A673 (cell line): ENCODE data around the gene EGFR.

Experiments used
- EZH2 ChIP-seq: fragments of 200-600 bp; sonication (generic); IDR thresholded peaks from 2 replicates; pipeline ENCODE4 v1.6.1; 2017; ENCODE audit warnings: borderline replicate concordance, low read depth, mild to moderate bottlenecking, mixed read lengths, antibody characterized with exemption, low read length; ENCODE audit not compliant: poor library complexity, severe bottlenecking
- TF ChIP-seq, protein P1 (sequence below): fragments of 300-800, 200-600 bp; sonication (generic); conservative IDR thresholded peaks from 2 replicates; pipeline ENCODE4 v1.5.1; 2017; ENCODE audit warnings: low read depth, mild to moderate bottlenecking, antibody characterized with exemption, low read length, moderate library complexity, mixed read lengths

DNA sequence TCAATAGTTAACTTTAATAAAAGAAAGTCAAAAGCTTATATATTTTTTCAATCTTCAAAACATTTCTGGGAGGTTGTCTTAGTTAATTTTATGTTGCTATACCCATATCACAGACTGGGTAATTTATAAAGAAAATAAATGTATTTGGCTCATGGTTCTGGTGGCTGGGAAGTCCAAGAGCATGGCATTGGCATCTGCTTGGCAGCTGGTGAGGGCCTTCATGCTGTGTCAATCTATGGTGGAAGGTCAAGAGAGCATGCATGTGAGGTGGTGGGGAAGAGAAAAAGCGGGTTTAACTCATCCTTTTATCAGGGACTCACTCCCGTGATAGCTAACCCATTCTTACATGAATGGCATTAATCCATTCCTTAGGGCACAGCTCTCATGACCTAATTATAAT lies 119.8 kb downstream of the EGFR start:
- TF ChIP-seq EZH2 = no peak
- TF ChIP-seq, protein P1, sequence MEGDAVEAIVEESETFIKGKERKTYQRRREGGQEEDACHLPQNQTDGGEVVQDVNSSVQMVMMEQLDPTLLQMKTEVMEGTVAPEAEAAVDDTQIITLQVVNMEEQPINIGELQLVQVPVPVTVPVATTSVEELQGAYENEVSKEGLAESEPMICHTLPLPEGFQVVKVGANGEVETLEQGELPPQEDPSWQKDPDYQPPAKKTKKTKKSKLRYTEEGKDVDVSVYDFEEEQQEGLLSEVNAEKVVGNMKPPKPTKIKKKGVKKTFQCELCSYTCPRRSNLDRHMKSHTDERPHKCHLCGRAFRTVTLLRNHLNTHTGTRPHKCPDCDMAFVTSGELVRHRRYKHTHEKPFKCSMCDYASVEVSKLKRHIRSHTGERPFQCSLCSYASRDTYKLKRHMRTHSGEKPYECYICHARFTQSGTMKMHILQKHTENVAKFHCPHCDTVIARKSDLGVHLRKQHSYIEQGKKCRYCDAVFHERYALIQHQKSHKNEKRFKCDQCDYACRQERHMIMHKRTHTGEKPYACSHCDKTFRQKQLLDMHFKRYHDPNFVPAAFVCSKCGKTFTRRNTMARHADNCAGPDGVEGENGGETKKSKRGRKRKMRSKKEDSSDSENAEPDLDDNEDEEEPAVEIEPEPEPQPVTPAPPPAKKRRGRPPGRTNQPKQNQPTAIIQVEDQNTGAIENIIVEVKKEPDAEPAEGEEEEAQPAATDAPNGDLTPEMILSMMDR = no peak
